Left lung (tissue), 10 donors: ENCODE data around the gene CMC2. TPM values are rescaled to one million over a fixed set of nuclear protein-coding genes. Genes with fewer than 3 reads are reported as not detected.
A peak's percentile ranks its signal among the peaks of the same experiment; 100 is the strongest.

Experiments used
- ATAC-seq: fragments of 200-7000 bp; cut with Tn5 transposase; one replicate; pipeline ENCODE4 v1.9.1; 2020; ENCODE audit warnings: moderate library complexity
- DNase-seq, 4 donors: peaks; one replicate each; pipeline ENCODE4 v3.0.0-alpha.2; 2013 to 2020
- H3K27ac ChIP-seq, 2 donors: fragments of 200-600 bp; sonication (generic) in 1 of 2; one replicate each; pipeline versions ENCODE4 v1.5.0 to v1.8.0; 2020 to 2021
- H3K27me3 ChIP-seq, 2 donors: fragments of 200-600 bp; sonication (generic) in 1 of 2; one replicate each; pipeline versions ENCODE4 v1.5.0 to v1.8.0; 2020 to 2021
- H3K36me3 ChIP-seq, 2 donors: fragments of 200-600 bp; sonication (generic) in 1 of 2; one replicate each; pipeline versions ENCODE4 v1.5.0 to v1.8.0; 2020 to 2021
- H3K4me1 ChIP-seq, 2 donors: fragments of 200-600 bp; one replicate each; pipeline ENCODE4 v1.8.0; 2021
- H3K4me3 ChIP-seq, 2 donors: fragments of 200-600 bp; sonication (generic) in 1 of 2; one replicate each; pipeline versions ENCODE4 v1.5.0 to v1.8.0; 2020 to 2021; ENCODE audit warnings: mild to moderate bottlenecking in 1 of 2
- H3K9me3 ChIP-seq, 2 donors: fragments of 200-600 bp; sonication (generic) in 1 of 2; one replicate each; pipeline versions ENCODE4 v1.5.0 to v1.8.0; 2020 to 2021
- intact Hi-C, 2 donors: fragments of 100-400 bp; cut with DNase I; formaldehyde crosslinking; loops; one replicate each; pipeline versions ENCODE4 v1.11.2 to v1.14.2; 2022
- polyA plus RNA-seq, 6 donors: library from polyadenylated mRNA; unstranded; fragments of 120-200 nt; gene quantifications; one replicate each; pipeline ENCODE4 v1.2.1, GENCODE V29; 2013; ENCODE audit not compliant: insufficient read length in 6 of 6
- total RNA-seq, 2 donors: library from RNA; stranded (reverse); fragmentation: NEBNext Ultra II Directional; extraction: Animal tissue kit (Norgen Biotek cat#: 25700); gene quantifications; one replicate each; pipeline ENCODE4 v1.2.1, GENCODE V29; 2021
- TF ChIP-seq, protein P1 (sequence below), 2 donors: fragments of 200-600 bp; sonication (generic) in 1 of 2; IDR thresholded peaks; one replicate each; pipeline versions ENCODE4 v1.5.0 to v1.8.0; 2021; ENCODE audit warnings: antibody characterized with exemption in 2 of 2
- donor health status: DM: no; HTN: yes; CAD: no.
- donor health status: DM: no; HTN: no; CAD: no.

Gene CMC2
- total and polyA plus RNA-seq, 8 donors = 38.8 to 52.1 (median 44.3) TPM

DNA sequence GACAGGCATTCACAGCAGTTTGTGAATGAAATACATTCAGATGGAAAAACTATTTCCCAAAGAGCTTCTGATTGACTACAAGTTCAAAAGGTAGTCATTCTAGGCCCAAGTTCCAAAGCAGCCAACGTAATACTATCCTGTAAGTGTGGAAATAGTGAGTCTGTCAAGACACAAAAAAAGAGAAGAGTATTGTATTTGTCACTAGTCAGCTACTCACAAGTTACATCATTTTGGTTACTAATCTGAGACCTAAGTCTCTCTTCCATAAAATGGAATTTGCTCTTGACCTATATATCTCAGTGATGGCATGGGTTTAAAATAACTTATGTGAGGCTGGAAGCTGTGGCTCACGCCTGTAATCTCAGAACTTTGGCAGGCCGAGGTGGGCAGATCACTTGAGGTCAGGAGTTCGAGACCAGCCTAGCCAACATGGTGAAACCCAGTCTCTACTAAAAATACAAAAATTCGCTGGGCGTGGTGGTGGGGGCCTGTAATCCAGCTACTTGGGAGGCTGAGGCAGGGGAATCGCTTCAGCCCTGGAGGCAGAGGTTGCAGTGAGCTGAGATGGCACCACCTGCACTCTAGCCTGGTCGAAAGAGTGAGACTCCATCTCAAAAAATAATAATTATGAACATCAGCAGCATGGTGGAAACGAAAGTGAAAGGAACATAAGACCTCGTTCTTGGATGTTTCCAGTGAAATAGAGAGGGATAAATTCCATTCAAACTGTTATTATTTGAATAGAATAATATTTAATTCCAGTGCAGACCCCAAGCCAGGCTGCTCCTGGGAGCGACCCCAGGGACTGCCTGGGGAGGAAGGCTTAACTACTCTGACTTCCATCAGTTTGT, 2.9 kb downstream of the CMC2 start:
- H3K36me3 ChIP-seq = no peaks in the 10 kb centered on the region
- H3K27me3 ChIP-seq = no peaks in the 10 kb centered on the region
- peak overlapping the region; percentile 2 to 79 for H3K4me3 ChIP-seq
- H3K4me1 ChIP-seq = peaks cover 22 to 36% of the 10 kb centered on the region in 2 donors
- no peak for DNase-seq
- no peak for ATAC-seq
- intact Hi-C loops = no loop called here
- H3K27ac ChIP-seq = peak overlapping the region; percentile 13 to 57
- H3K9me3 ChIP-seq = no peaks in the 10 kb centered on the region
- TF ChIP-seq, protein P1, sequence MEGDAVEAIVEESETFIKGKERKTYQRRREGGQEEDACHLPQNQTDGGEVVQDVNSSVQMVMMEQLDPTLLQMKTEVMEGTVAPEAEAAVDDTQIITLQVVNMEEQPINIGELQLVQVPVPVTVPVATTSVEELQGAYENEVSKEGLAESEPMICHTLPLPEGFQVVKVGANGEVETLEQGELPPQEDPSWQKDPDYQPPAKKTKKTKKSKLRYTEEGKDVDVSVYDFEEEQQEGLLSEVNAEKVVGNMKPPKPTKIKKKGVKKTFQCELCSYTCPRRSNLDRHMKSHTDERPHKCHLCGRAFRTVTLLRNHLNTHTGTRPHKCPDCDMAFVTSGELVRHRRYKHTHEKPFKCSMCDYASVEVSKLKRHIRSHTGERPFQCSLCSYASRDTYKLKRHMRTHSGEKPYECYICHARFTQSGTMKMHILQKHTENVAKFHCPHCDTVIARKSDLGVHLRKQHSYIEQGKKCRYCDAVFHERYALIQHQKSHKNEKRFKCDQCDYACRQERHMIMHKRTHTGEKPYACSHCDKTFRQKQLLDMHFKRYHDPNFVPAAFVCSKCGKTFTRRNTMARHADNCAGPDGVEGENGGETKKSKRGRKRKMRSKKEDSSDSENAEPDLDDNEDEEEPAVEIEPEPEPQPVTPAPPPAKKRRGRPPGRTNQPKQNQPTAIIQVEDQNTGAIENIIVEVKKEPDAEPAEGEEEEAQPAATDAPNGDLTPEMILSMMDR (IDR thresholded peaks at IDR 0.05) = no peak

- no peak overlapping the region for H3K4me3 ChIP-seq
- H3K4me1 ChIP-seq = peaks cover 22 to 30% of the 10 kb centered on the region in 2 donors
- H3K27ac ChIP-seq = no peak overlapping the region
- H3K9me3 ChIP-seq = no peaks in the 10 kb centered on the region
- DNase-seq (no peak), ATAC-seq (no peak)
- TF ChIP-seq, protein P1 (IDR thresholded peaks at IDR 0.05) = no peak
- no peaks in the 10 kb centered on the region for H3K36me3 ChIP-seq
- intact Hi-C loops = no loop called here
- no peaks in the 10 kb centered on the region for H3K27me3 ChIP-seq
These were observed 3.6 kb downstream of the CMC2 start for GRCh38 chr16:81003064-81003463.

DNA sequence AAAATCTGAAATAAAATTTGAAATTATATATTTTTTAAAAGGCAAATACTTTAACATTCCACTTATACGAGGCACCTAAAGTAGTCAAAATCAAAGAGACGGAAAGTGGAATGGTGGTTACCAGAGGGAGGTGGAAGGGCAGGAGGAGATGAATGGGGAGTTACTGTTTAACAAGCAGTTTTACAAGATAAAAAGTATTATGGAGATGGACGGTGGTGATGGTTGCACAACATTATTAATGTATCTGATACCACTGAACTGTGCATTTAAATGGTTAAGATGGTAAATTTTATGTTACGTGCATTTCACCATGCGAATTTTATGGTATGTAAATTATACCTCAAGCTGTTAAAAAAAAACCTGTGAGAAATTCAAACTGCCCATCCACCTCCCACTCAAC, 5.4 kb downstream of the CMC2 start:
- H3K27me3 ChIP-seq = no peaks in the 10 kb centered on the region
- no peak for DNase-seq
- no peak overlapping the region for H3K27ac ChIP-seq
- peaks cover 29 to 45% of the 10 kb centered on the region in 2 donors for H3K4me1 ChIP-seq
- TF ChIP-seq, protein P1 (IDR thresholded peaks at IDR 0.05) = no peak
- no peak overlapping the region for H3K4me3 ChIP-seq
- intact Hi-C loops = no loop called here
- no peaks in the 10 kb centered on the region for H3K9me3 ChIP-seq
- no peak for ATAC-seq
- H3K36me3 ChIP-seq = no peaks in the 10 kb centered on the region

DNA sequence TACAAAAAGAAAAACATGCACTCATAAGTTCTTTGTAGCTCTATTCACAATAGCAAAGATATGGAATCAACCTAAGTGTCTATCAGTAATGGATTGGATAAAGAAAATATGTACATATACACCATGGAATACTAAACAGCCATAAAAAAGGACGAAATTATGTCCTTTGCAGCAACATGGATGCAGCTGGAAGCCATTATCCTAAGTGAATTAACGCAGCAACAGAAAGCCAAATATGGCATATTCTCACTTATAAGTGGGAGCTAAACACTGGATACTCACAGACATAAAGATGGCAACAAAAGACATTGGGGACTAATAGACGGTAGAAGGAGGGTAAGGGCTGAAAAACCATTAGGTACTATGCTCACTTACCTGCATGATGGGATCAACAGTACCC, 5.8 kb downstream of the CMC2 start:
- H3K4me3 ChIP-seq = no peak overlapping the region
- no peak overlapping the region for H3K27ac ChIP-seq
- no peak for DNase-seq
- intact Hi-C loops = no loop called here
- ATAC-seq = no peak
- no peaks in the 10 kb centered on the region for H3K27me3 ChIP-seq
- no peaks in the 10 kb centered on the region for H3K36me3 ChIP-seq
- no peaks in the 10 kb centered on the region for H3K9me3 ChIP-seq
- H3K4me1 ChIP-seq = peaks cover 28 to 43% of the 10 kb centered on the region in 2 donors
- TF ChIP-seq, protein P1 (IDR thresholded peaks at IDR 0.05) = no peak

GRCh38 chr16:80997964-80998620, 8.6 kb downstream of the CMC2 start:
- no peaks in the 10 kb centered on the region for H3K27me3 ChIP-seq
- H3K27ac ChIP-seq = peak overlapping the region; percentile 70
- H3K9me3 ChIP-seq = no peaks in the 10 kb centered on the region
- peak overlapping the region in 1 of 2 donors; percentile 28 for H3K4me3 ChIP-seq
- TF ChIP-seq, protein P1 (IDR thresholded peaks at IDR 0.05) = no peak
- H3K4me1 ChIP-seq = peaks cover 7 to 16% of the 10 kb centered on the region in 2 donors
- H3K36me3 ChIP-seq = no peaks in the 10 kb centered on the region
- no peak for DNase-seq
- intact Hi-C loops = no loop called here
- ATAC-seq = peak; percentile 30
